Measurements from ENCODE around the gene R3HDM4.
"Not testable (repeated sequence)": the region's sequence is repeated elsewhere in the genome, so short reads cannot be mapped to it uniquely, and the experiment has no call there.

Gene R3HDM4

GRCh38 chr19:884420-885211 is 28.4 kb downstream of the R3HDM4 start:
- no peak for TF ChIP-seq CTCF (IDR thresholded peaks at IDR 0.05; ENCODE audit: control insufficient read depth, extremely low read depth, insufficient read depth)
- DNase-seq (ENCODE audit: low read depth): no peak
- no peak overlapping the region for H3K4me3 ChIP-seq (ENCODE audit: low read depth, low read length)

- no peak for TF ChIP-seq CTCF (IDR thresholded peaks at IDR 0.05; ENCODE audit: control insufficient read depth, extremely low read depth, insufficient read depth)
- DNase-seq (ENCODE audit: low read depth): no peak
- H3K4me3 ChIP-seq (ENCODE audit: low read depth, low read length): no peak overlapping the region
Observed at GRCh38 chr19:883661-884211, 29.3 kb downstream of the R3HDM4 start.

- no peak for DNase-seq (ENCODE audit: low read depth)
- no peak for TF ChIP-seq CTCF (IDR thresholded peaks at IDR 0.05; ENCODE audit: control insufficient read depth, extremely low read depth, insufficient read depth)
- no peak overlapping the region for H3K4me3 ChIP-seq (ENCODE audit: low read depth, low read length)
Observed at GRCh38 chr19:882871-883497, 30.0 kb downstream of the R3HDM4 start.

- no peak for DNase-seq (ENCODE audit: low read depth)
- H3K4me3 ChIP-seq (ENCODE audit: low read depth, low read length): no peak overlapping the region
- no peak for TF ChIP-seq CTCF (IDR thresholded peaks at IDR 0.05; ENCODE audit: control insufficient read depth, extremely low read depth, insufficient read depth)
Observed at GRCh38 chr19:881385-882071, 31.5 kb downstream of the R3HDM4 start.

- H3K4me3 ChIP-seq (ENCODE audit: low read depth, low read length): no peak overlapping the region
- DNase-seq (ENCODE audit: low read depth): no peak
- TF ChIP-seq CTCF (IDR thresholded peaks at IDR 0.05; ENCODE audit: control insufficient read depth, extremely low read depth, insufficient read depth): no peak
Observed at GRCh38 chr19:879711-880438, 33.1 kb downstream of the R3HDM4 start.

- DNase-seq (ENCODE audit: low read depth); H3K4me3 ChIP-seq (ENCODE audit: low read depth, low read length): not testable (repeated sequence)
Observed at GRCh38 chr19:878751-879561, 34.1 kb downstream of the R3HDM4 start.

- not testable (repeated sequence) for DNase-seq (ENCODE audit: low read depth); H3K4me3 ChIP-seq (ENCODE audit: low read depth, low read length)
Observed at GRCh38 chr19:877992-878660, 34.9 kb downstream of the R3HDM4 start.
